Keratinocyte (primary cell): Measurements from ENCODE around the gene SAMD11.

Experiments used
- CTCF ChIP-seq, 3 experiments: IDR thresholded peaks in 1 of 3; conservative IDR thresholded peaks in 1 of 3; optimal IDR thresholded peaks in 1 of 3; 2 replicates in 2 of 3; 3 replicates in 1 of 3; pipeline versions ENCODE3 to v1.5.1; 2011; ENCODE audit warnings: low read length in 3 of 3, mild to moderate bottlenecking in 3 of 3, moderate library complexity in 2 of 3, control low read depth in 1 of 3, inconsistent platforms in 1 of 3; ENCODE audit not compliant: insufficient read depth in 2 of 3; ENCODE audit errors: extremely low read depth in 1 of 3
- EZH2 ChIP-seq: IDR thresholded peaks from one replicate; pipeline ENCODE4 v1.6.1; 2012; ENCODE audit warnings: inconsistent platforms, mild to moderate bottlenecking, low read length, moderate library complexity

- TF ChIP-seq CTCF (optimal IDR thresholded peaks at IDR 0.05 in 1 of 3, IDR thresholded peaks at IDR 0.05 in 1 of 3, conservative IDR thresholded peaks at IDR 0.05 in 1 of 3; ENCODE audit: extremely low read depth in 1 of 3, insufficient read depth in 2 of 3, low read length in 3 of 3): no peak
- no peak for TF ChIP-seq EZH2
Observed at GRCh38 chr1:905811-906599, 17.7 kb upstream of the SAMD11 start.
